Activated CD4-positive, CD25-positive, alpha-beta regulatory T cell treated with anti-CD3 and anti-CD28 coated beads, Interleukin-2, amount 50 U/mL, for 72 hours (primary cell): ENCODE measurements around the gene DNLZ.

ENCODE experiments used
- DNase-seq: peaks from one replicate; pipeline ENCODE4 v3.0.0; 2021

The DNLZ gene

DNA sequence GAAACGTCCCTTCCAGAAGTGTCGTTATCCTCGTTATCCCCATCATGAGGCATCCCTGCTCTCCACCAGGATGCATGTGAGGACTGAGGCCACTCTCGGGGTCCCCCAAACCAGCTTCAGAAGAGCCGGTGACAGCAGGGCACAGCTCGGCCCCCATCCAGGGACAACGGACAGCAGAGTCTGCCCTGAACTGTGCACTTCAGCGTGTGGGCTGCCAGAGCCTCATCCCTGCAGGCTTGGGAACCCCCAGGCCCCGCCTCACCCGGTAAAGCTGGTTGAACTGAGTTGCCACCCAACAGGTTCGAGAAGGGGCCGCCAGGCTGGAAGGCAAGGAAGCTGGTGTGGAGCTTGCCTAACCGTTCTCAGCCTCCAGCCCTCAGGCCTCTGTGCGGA lies 10.6 kb upstream of the DNLZ start:
- no peak for DNase-seq

DNA sequence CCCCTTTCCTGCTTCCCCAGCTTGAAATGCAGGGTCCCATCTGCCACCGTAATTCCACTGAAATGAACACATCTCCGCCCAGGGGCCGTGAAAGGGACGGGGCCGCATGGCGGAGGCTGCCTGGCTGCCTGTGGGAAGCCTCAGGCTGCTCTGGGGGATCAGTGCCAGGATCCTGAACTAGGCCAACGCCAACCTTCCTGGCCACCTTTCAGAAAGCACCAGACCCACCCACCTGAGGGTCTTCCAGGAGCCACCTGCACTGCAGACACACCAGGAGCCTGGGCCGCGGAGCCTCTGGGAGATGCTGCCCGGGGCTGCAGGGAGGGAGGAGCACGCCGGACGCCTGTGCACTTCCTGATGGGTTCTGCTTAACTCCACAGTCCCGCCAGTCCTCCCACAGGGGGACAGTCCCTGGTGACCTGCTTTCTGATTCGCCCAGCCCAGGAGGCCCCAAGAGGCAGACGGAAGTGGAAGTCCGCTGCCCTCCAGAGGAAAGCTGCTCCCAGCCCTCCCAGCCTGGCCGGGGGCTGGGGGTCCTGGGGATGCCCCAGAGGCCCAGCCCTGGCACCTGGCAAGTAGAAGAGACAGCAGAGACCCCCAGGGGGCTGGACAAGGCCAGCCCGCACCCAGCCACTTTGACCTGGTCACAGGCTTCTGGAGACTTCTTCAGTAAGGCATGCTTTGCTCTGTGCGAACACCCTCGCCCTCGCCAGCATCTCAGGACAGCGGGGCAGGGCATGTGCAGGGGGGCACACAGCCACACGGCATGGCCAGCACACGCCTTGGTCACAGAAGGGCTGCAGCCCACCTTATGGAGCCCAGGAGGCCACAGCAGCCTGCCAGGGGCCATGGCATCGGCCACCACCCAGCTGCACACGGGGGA lies 10.0 kb upstream of the DNLZ start, which contains the start of gene CARD9:
TSS of gene CARD9 (minus strand) at position 370 of the 883 bp plus-strand sequence. CDS start 1,591 bp downstream, outside the sequence.
- DNase-seq: no peak

DNA sequence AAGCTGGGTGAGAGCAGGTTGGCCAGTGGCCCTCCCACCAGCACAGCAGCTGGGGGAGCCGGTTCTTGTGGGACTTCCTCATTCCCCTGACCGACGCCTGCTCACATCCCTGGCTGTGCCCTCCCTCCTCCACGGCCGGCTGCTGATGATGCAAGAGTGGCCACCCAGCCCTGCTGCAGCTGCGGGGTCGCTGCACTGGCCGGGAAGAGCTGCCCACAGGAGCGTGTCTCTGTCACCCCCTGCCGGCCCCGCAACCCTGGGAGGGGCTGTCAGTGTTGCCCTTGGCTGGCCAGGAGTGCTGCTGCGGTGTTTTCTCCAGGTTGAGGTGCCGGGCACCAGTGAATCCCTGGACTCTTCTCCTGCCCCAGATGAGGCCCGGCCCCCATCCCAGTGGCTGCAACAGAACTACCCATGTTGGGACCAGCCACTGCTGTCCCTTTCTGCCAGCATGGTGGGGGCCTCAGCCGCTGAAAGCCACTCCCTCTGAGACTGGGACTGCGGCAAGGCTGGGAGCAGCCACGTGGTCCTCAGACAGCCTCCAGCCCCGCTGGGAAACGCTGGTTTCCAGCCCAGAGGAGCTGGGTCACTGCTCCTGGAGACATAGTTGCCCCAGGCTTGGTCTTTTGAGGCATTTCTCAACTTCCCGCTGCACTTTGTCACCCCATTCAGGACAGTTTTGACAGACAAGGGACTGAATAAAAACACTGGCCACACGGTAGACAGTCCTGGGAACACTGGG lies 9.2 kb upstream of the DNLZ start:
- DNase-seq: no peak

DNA sequence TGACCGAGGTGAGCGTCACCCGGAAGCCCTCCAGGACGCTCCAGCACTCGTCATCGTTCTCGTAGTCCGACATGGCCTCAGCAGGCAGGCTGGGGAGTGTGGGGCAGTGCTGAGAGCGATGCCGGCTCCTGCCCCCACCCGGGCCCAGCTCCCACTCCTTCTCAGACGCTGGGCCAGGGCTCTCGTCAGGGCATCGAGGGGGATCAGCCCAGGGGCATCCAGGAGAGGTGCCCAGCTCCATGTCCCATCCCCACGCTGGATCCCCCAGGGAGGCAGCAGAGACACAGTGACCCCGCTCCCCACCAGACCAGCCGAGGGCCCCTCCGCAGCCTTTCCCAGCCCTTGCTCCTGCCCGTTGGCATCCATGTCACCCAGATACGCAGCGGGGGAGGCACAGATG lies 8.5 kb upstream of the DNLZ start:
- no peak for DNase-seq

DNA sequence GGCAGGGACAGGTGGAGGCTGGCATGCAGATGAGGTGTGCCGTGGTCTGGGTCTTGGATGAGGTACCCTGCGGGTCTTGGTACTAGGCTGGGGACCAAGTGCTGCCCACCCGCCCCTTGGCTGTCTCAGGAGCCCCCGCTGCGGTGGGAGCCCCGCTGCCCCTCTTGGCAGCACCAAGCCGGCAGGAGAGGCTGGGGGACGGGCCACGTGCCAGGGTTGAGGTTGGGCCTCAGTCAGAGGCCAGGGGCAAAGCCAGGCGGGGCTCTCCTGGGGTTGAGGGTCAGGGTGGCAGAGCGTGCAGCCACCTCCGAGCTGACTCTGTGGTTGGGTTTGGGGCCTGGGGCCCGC lies 8.0 kb upstream of the DNLZ start:
- no peak for DNase-seq

DNA sequence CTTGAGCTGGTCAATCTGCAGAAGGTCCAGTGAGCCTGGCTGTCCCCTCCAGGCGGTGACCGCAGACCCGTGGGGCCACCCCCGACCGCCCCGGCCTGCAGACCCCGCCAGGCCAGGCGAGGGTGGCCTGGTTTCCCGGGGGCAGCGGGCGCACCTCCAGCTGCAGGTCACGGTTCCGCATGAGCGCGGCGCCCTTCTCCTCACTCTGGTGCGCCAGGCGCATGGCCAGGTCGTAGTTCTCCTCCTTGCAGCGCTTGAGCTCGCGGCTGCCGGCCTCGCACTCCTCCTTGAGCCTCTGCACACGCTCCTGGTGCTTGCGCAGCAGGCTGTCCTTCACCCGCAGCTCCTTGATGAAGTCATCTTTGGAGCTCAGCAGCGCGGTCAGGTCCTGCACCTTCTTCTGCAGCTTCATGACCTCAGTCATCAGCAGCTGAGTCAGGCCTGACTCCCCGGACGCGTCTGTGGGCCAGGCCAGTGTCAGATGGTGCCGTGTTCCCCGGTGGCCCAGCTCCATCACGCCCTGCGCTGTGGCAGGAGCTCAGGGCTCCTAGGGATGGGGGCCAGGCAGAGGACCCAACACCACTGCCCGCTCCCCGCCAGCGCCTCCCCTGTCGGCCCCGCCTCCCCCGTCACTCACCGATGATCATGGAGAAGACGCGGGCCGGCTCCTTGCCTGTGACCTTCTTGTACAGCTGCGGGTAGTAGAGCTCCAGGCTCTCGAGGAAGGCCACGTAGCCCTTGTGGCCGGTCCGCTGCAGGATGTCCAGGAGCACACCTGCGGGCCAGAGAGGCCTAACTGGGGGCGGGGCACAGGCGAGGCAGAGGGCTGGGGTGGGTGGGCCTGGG lies 7.4 kb upstream of the DNLZ start:
- DNase-seq: no peak

DNA sequence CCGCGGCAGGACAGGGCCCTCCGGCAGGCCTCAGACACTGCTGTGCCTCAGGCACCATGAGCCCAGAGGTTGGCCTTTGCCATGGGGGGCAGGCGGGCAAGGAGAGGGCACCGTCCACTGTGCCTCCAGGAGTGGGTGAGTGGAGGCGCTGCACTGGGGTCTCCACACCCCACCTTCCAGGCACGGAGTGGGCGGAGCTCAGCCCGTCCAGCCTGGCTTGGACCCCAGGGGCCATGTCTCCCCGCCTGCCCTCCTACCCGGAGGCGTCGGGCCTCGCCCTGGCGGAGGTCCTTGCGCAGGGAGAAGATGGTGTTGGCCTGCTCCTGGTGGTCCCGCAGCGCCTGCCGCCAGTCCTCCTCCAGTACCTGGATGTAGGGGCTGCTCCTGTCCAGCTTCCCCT lies 6.5 kb upstream of the DNLZ start:
- DNase-seq: no peak

DNA sequence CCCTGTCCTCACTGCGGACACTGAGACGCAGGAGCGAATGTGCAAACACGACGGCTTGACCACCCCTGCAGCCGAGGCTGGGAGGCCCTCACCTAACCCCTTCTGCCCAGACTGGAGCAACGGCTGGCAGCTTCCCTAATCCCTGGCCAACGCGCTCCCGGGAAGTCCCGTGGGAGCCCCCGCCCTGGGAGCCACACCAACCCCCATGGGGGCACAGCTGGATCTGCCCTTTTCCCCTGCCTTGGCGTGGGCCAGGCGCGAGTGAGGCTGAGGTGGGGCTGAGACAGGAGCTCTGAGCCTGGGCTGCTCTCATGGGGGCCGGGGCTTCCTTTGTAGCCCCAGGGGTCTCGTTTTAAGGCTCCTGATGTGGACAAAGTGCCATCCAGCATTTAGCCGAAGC lies 4.6 kb upstream of the DNLZ start:
- DNase-seq: no peak

DNA sequence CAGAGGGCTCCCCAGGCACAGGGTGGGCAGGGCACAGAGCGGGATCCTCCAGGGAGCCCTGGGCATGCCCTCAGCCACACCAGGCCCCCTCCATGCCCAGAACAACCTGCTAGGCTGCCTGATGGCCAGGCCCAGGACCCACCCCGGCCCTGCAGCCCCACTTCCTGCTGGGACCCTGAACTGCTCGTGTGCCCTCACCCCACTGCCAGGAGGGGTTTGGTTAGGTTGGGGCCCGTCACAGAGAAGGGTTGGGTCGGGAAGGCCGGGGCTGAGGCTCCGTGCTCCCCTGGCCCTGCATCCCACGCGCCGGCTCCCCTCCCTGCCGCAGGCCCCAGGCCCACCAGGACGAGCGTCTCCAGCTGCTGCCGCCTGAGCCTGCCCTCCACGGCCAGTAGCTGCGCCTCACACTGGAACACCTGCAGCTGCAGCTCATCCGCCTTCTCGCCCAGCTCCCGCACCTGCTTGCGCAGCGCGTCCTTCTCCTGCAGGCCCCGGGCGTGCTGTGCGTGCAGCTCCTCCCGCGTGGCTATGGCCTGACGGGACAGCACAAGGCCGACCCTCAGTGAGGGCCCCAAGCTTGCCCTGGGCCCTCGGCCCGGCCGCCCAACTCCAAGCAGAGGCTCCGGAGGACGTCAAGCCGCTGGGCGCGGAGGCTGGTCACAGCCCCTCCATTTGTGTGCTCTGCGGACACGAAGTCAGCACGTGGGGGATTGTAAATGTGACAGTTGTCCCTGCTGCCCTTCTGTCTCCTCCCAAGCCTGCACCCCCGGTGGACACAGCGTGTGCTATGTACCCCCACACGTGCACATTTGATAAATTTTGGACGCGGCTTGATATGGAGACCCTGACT lies 4.0 kb upstream of the DNLZ start:
- no peak for DNase-seq

DNA sequence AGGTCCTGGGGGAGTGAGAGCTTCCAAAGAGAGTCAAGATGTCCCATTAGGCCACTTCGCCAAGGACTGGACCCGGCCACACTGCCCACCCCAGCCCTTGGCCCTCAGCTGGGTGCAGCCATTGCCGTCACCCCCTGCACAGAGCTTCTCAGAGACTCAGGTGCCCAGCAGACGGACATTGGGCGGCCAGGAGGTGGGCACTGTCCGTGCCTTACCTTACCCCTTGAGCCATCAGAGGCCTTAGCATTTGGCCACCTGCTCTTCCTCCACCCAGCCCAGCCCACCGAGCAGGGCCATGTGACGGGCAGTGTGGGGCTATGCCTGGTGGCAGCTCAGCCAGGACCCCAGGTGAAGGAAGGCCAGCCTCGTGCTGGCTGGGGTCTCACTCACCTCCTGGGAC lies 3.3 kb upstream of the DNLZ start:
- no peak for DNase-seq

DNA sequence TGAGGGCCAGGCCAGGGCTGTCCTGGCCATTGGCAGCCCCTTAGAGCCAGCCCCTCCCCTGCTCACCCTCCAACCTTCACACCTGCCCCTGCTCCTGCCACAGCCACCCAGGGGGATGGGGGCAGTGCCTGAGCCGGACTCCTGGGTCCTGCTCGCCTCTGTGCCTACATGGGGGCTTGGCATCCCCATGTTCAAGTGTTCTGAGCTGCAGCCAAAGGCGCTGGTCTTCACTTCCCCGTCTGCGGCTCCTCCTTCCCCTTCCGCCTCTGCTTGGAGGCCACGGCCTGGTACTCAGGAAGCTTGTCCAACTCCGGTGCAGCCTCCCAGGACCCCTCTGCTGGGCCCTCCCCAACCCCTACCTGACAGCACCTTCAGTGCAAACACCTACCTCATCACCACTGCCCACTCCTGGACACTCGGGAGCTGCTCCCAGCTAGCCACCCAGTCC lies 2.3 kb upstream of the DNLZ start:
- no peak for DNase-seq

DNA sequence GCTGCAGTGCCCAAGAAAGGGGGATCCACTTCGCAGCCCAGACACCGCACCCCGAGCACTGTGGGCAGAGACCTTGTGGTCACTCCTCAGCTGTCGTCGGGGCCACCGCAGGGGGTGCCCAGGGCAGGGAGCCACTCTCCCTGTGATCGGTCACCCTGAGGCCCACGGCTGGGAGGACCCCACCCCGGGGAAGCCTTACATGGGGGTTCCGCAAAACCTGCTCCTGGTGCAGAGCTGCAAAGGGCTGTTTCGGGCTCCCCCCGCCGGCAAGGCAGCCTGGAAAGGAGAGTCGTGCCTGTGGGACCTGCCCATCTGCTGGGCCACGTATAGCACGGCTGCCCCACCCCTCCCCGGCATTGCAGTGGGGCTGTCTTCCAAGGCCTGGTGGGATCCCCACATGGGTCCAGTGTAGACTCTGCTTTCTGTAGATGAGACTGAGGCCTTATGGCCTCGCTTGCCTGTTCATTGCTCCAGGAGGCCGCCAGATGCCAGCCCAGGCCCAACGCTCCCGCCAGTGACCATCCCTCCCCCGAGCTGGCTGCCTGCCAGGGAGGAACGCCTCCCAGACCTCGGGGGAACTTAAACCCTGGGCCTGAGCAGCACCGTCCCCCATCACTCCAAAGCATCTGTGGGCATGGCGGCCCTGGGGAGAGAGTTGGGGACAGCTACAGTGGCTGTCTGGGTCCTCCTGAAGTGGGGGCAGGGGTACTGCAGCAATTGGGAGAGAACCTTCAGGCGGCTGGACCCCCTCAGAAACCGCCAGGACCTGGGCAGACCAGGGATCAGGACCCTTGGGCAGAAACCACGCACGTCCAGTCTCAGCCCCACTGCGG lies 1.6 kb upstream of the DNLZ start:
- no peak for DNase-seq

DNA sequence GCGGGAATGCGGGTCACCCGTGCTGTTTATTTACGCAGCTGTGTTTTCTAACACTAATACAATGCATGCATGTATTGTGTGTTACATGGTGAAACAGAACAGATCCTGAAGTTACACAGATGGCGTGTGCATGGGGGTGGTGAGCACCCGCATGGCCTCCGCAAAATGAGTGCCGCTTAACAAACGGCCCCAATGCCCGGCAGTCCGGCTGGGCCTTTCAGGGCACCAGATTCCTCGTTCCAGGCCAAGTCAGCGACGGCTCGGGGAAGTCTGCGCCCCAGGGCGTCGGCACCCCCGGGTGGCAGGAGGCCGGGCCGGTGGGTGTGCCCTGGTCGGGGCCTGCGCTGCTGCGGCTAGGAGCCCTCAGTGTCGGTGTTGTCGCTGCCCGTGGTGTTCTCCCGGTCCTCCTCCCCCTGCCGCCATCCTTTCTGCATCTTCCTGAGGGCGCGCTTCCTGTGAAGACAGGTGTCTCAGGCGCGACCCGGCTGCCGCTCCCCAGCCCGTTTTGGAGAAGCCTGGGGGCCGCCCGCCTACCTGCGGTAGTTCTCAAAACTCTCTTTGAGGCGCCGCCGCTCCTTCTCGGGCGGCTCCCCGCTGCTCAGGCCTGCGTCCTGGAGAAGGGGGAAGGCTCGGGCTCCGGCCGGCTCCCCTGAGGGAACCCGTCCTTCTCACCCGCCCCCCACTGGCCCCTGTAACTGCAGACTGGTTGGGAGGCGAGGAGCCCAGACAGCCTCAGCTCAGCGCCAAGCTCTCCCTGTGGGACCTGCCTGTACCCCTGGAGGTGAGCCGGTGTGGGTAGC lies 605 bp upstream of the DNLZ start:
- DNase-seq: no peak

DNA sequence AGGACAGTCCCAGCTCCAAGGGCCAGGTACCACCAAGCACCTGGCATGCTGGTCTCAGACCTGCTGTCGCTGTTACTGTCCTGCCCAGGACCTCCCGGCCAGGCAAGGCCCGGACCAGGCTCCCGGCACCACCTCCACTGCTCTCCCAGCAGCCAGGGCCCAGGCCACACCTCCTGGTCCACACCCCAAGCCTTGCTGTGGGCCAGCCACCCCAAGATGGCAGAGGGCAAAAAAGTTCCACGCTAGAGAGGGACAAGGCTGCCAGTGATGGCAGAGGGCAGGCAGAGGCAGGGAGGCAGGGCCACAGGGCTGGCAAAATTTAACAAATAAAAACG lies 1.1 kb downstream of the DNLZ start:
- no peak for DNase-seq

DNA sequence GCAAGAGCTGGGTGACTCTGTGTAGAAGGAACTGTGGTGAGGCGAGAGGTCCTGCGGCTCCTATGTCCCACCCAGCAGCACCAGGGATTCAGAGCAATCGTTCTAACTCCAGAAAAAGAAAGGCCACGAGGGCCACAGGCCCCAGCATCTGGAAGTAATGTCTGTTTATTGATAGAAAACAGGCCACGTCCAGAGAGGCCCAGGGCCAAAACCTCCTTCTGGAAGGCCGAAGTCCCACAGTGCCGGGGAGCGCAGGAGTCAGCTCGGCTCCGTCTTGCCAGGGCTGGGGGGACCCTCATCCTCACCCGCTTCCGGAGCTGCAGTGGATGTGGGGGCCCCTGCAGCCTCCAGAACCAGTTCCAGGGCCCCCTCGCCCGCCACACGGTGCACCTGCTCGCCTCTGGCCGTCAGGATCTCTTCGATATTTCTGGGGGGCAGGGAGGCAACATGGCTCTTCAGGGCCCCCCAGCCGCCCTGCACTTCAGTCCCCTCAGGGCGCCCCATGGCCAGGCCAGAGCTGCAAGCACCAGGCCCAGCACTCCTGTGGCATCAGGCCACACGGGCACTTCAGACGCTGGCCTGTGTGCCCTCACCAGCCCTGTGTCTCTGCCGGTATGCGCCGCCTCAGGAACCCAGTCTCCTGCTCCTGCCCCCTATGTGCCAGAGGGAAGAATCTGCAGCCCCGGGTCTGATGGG lies 1.6 kb downstream of the DNLZ start:
- no peak for DNase-seq

DNA sequence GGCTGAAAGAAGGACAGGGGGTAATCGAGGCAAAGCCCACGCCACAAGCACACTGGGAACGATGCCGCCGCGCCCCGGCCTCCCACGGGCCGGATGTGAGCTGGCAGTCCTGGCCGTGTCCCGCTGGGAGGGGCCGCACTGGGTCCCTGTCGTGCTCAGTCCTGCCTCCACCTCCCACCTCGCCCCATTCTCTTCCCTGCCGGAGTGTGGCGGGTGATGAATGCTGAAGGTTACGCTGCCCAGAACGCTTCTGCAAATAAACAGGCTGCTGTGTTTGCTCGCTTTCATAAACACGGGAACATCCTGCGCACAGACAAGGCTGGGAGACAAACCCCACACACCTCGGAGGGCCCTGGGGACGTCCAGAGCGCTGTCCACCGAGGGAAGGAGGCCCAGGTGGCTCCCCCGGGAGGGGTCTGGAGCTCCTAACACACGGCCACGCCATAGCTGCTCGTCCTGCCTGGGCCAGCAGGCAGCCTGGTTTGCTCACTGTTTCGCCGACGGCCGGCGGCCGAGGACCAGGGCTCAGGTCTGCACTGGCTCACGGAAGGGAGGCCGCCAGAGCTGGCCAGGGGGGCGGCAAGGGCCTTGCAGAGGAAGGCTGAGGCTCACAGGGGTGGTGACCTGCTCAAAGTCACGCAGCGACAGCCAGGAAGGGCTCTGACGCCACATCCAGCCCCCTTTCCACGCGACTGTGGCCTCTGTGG lies 2.3 kb downstream of the DNLZ start:
- DNase-seq: no peak

DNA sequence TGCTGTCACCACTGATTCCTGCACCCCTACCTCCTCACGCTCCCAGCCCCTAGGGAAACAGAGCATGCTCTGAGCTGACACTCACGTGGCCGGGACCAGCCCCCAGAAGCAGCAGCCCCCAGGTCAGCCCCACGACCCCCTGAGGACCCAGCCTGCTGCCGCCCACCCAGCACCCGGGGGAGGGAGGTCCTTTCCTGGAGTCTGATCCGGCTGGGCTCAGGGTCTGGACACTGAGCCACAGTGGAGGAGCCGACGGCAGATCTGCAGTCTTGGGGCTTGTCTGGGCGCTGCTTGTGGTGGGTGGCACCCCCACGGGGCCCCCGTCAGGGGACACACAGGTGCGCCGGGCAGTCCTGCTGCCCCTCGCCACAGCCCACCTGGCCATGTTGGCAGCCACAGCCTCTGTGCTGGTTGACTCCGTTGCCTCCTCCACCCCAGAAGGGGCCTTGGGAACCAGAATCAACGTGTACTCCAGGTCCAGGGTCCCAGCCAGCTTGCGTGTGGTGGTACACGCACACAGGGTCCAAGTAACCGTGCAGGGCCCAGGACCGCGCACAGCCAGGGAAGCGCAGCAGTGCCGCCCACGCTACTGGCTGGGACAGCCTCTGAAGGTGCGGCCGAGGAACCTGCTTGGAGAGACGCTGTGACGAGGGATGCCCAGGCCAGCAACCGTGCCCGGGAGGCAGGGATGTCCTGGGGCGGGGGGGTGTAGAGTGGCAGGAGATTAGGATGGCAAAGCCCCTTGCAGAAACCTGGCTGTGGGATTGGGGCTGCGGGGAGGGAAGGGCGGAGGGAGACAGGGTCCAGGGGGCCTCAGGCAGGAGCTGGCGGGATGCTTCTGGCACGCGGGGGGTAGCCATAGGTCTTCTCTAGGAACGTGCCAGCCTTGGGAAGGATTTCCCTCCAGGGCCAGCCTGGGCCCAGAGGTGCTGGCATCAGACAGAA lies 3.5 kb downstream of the DNLZ start:
- DNase-seq: no peak

DNA sequence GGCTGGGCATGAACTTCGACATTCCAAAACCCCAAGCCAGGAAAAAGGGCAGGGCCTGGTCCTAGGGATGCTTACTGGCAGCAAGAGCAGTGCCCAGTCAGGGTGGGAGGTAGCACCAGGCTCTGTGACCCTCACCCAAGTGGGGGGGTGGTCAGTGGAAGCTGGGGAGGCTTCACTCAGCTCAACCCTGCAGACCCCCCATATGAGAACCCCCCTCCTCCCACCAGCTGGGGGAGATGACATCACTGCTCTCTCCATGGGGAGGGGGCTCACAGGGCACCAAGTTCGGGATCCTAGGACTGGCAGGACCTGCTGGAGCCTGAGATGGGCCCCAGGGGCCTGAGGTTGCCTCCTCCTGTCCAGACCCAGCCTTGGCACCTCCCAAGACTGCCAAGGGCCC lies 4.7 kb downstream of the DNLZ start:
- no peak for DNase-seq
